Naive thymus-derived CD4-positive, alpha-beta T cell (primary cell): ENCODE data around the gene DYDC2. TPM values are rescaled to one million over a fixed set of nuclear protein-coding genes. Genes with fewer than 3 reads are reported as not detected.
A peak's percentile ranks its signal among the peaks of the same experiment; 100 is the strongest.

ENCODE experiments used
- ATAC-seq: fragments of 150-1000 bp; cut with Tn5 transposase; 2 replicates; pipeline ENCODE4 v1.10.0; 2021; ENCODE audit warnings: mild to moderate bottlenecking, moderate library complexity
- CTCF ChIA-PET: fragments of 350-600 bp; sonication (Branson Sonifier 250); formaldehyde crosslinking; loops from one replicate; lab custom pipeline; 2021; ENCODE audit warnings: antibody characterized with exemption; lab: Charles Lee
- POLR2A ChIA-PET: fragments of 350-600 bp; sonication (Branson Sonifier 250); formaldehyde crosslinking; loops from one replicate; lab custom pipeline; 2021; ENCODE audit warnings: antibody characterized with exemption, inconsistent platforms; lab: Charles Lee
- DNase-seq, 9 donors: peaks; one replicate each; pipeline versions ENCODE4 v3.0.0 to v3.0.0-alpha.2; 2020 to 2022; ENCODE audit warnings: mixed read lengths in 1 of 9
- H3K27ac ChIP-seq: one replicate; pipeline ENCODE4 v1.7.0; 2013; ENCODE audit warnings: mild to moderate bottlenecking, low read depth, low read length, moderate library complexity
- H3K27me3 ChIP-seq, 2 donors: one replicate each; pipeline ENCODE4 v1.7.0; 2013; ENCODE audit warnings: low read length in 2 of 2, mild to moderate bottlenecking in 2 of 2, moderate library complexity in 2 of 2; ENCODE audit not compliant: control insufficient read depth in 2 of 2, insufficient read depth in 2 of 2
- H3K36me3 ChIP-seq, 3 experiments: 1 replicate in 2 of 3; 2 replicates in 1 of 3; pipeline ENCODE4 v1.7.0; 2013; ENCODE audit warnings: low read length in 3 of 3, mild to moderate bottlenecking in 3 of 3, moderate library complexity in 1 of 3; ENCODE audit not compliant: insufficient read depth in 3 of 3, control insufficient read depth in 2 of 3
- H3K4me1 ChIP-seq, 2 donors: one replicate each; pipeline ENCODE4 v1.7.0; 2013; ENCODE audit warnings: low read length in 2 of 2, mild to moderate bottlenecking in 2 of 2, moderate library complexity in 1 of 2; ENCODE audit not compliant: control insufficient read depth in 2 of 2, insufficient read depth in 2 of 2
- H3K4me3 ChIP-seq: 2 replicates; pipeline ENCODE4 v1.7.0; 2013; ENCODE audit warnings: mild to moderate bottlenecking, low read length
- H3K9me3 ChIP-seq, 3 experiments: 1 replicate in 2 of 3; 2 replicates in 1 of 3; pipeline ENCODE4 v1.7.0; 2013; ENCODE audit warnings: low read length in 3 of 3; ENCODE audit not compliant: control insufficient read depth in 2 of 3
- H3K27ac Mint-ChIP-seq, 9 donors: one replicate each; pipeline ENCODE4 v1.8.0; 2020 to 2022; ENCODE audit warnings: mixed read lengths in 9 of 9, mild to moderate bottlenecking in 8 of 9, moderate library complexity in 5 of 9, inconsistent platforms in 2 of 9
- H3K27me3 Mint-ChIP-seq, 5 donors: one replicate each; pipeline ENCODE4 v1.8.0; 2021 to 2022; ENCODE audit warnings: mixed read lengths in 5 of 5, mild to moderate bottlenecking in 1 of 5
- H3K36me3 Mint-ChIP-seq, 5 donors: one replicate each; pipeline ENCODE4 v1.8.0; 2020 to 2022; ENCODE audit warnings: mixed read lengths in 5 of 5, mild to moderate bottlenecking in 3 of 5, inconsistent platforms in 1 of 5
- H3K4me1 Mint-ChIP-seq, 7 donors: one replicate each; pipeline ENCODE4 v1.8.0; 2020 to 2022; ENCODE audit warnings: mixed read lengths in 7 of 7, mild to moderate bottlenecking in 3 of 7, inconsistent platforms in 1 of 7
- H3K4me3 Mint-ChIP-seq, 10 donors: one replicate each; pipeline ENCODE4 v1.8.0; 2020 to 2022; ENCODE audit warnings: mild to moderate bottlenecking in 10 of 10, mixed read lengths in 10 of 10, moderate library complexity in 6 of 10, inconsistent platforms in 2 of 10
- H3K9me3 Mint-ChIP-seq, 11 donors: one replicate each; pipeline ENCODE4 v1.8.0; 2020 to 2022; ENCODE audit warnings: mixed read lengths in 11 of 11, mild to moderate bottlenecking in 4 of 11, inconsistent platforms in 1 of 11, moderate library complexity in 1 of 11
- intact Hi-C, 2 donors: fragments of 100-400 bp; cut with micrococcal nuclease; formaldehyde crosslinking; loops; one replicate each; pipeline ENCODE4 v1.15.1; 2023
- polyA plus RNA-seq, 2 donors: library from polyadenylated mRNA; unstranded; fragments of 300-500 nt; fragmentation: Illumina TruSeq; gene quantifications; one replicate each; pipeline ENCODE4 v1.2.3, GENCODE V29; 2021
- total RNA-seq, 6 experiments: library from RNA in 5 of 6; stranded (reverse) in 5 of 6; gene quantifications; 1 replicate in 5 of 6; 2 replicates in 1 of 6; pipeline ENCODE4 v1.2.3 and lab custom pipeline; 2021 to 2026

DYDC2 gene
- not detected for total RNA-seq
- not detected for polyA plus RNA-seq
- not detected for total RNA-seq (lab: John Stamatoyannopoulos, UW)

- ATAC-seq (peak; percentile 91), DNase-seq (peak; percentile 33 to 58 (median 46))
- no peak within 1 kb of the TSS for H3K27ac ChIP-seq
- POLR2A ChIA-PET = no interaction called here
- H3K36me3 ChIP-seq = no peaks in the 10 kb centered on the region
- H3K4me1 ChIP-seq = no peaks in the 10 kb centered on the region
- H3K4me3 ChIP-seq = no peak within 1 kb of the TSS
- H3K27me3 ChIP-seq = no peaks in the 10 kb centered on the region
- no peaks in the 10 kb centered on the region for H3K36me3 Mint-ChIP-seq
- peaks cover 14 to 57% (median 30%) of the 10 kb centered on the region in 5 donors for H3K27me3 Mint-ChIP-seq
- no peak within 1 kb of the TSS for H3K27ac Mint-ChIP-seq
- H3K4me3 Mint-ChIP-seq = peak within 1 kb of the TSS; percentile 56 to 93 (median 80)
- no peaks in the 10 kb centered on the region for H3K9me3 Mint-ChIP-seq
- peaks cover 0 to 20% (median 9%) of the 10 kb centered on the region in 7 donors for H3K4me1 Mint-ChIP-seq
- intact Hi-C loops = no loop called here
- no peaks in the 10 kb centered on the region for H3K9me3 ChIP-seq
- CTCF ChIA-PET = interaction anchor here (0.7 kb wide), 1 partner anchor 8 kb away, joined by 5 read pairs; no protein-coding TSS in a partner anchor
Observed at GRCh38 chr10:80356563-80356988, at the start of gene DYDC2, which contains the start of gene DYDC1. Gene DYDC2, plus strand, starts transcription at chr10:80356781. Its CDS starts 5,663 bp downstream, at chr10:80362444. Gene DYDC1, minus strand, starts transcription at chr10:80356755. Its CDS starts 4,154 bp downstream, at chr10:80352601.

GRCh38 chr10:80313523-80313922 lies 43.1 kb upstream of the DYDC2 start:
- Mint-ChIP-seq H3K27ac (no peak overlapping the region), H3K4me1 (no peaks in the 10 kb centered on the region), H3K4me3 (no peak overlapping the region), H3K9me3 (peaks cover 0 to 8% (median 0%) of the 10 kb centered on the region in 11 donors), H3K36me3 (no peaks in the 10 kb centered on the region), H3K27me3 (peaks cover 0 to 8% (median 2%) of the 10 kb centered on the region in 5 donors)
- DNase-seq (no peak), ATAC-seq (no peak)
- no peaks in the 10 kb centered on the region for H3K4me1 ChIP-seq
- ChIA-PET POLR2A (no interaction called here), CTCF (no interaction called here)
- H3K27ac ChIP-seq = no peak overlapping the region
- H3K36me3 ChIP-seq = no peaks in the 10 kb centered on the region
- intact Hi-C loops = no loop called here
- no peak overlapping the region for H3K4me3 ChIP-seq
- no peaks in the 10 kb centered on the region for H3K27me3 ChIP-seq
- no peaks in the 10 kb centered on the region for H3K9me3 ChIP-seq

- Histone ChIP-seq H3K4me1 (no peaks in the 10 kb centered on the region), H3K9me3 (no peaks in the 10 kb centered on the region), H3K27me3 (no peaks in the 10 kb centered on the region), H3K36me3 (no peaks in the 10 kb centered on the region), H3K4me3 (no peak overlapping the region), H3K27ac (no peak overlapping the region)
- H3K4me1 Mint-ChIP-seq = no peaks in the 10 kb centered on the region
- no peak for DNase-seq
- H3K36me3 Mint-ChIP-seq = no peaks in the 10 kb centered on the region
- H3K27ac Mint-ChIP-seq = no peak overlapping the region
- intact Hi-C loops = no loop called here
- POLR2A ChIA-PET = no interaction called here
- peaks cover 4 to 17% (median 6%) of the 10 kb centered on the region in 5 donors for H3K27me3 Mint-ChIP-seq
- CTCF ChIA-PET = no interaction called here
- no peak overlapping the region for H3K4me3 Mint-ChIP-seq
- H3K9me3 Mint-ChIP-seq = peaks cover 0 to 4% (median 0%) of the 10 kb centered on the region in 11 donors
- ATAC-seq = no peak
Observed at GRCh38 chr10:80315391-80315790, 41.2 kb upstream of the DYDC2 start.

- Histone ChIP-seq H3K4me3 (no peak overlapping the region), H3K27ac (no peak overlapping the region), H3K9me3 (no peaks in the 10 kb centered on the region), H3K36me3 (no peaks in the 10 kb centered on the region), H3K27me3 (no peaks in the 10 kb centered on the region), H3K4me1 (no peaks in the 10 kb centered on the region)
- no peak overlapping the region for H3K27ac Mint-ChIP-seq
- H3K9me3 Mint-ChIP-seq = no peaks in the 10 kb centered on the region
- ChIA-PET CTCF (no interaction called here), POLR2A (no interaction called here)
- ATAC-seq = no peak
- no peaks in the 10 kb centered on the region for H3K4me1 Mint-ChIP-seq
- no peak overlapping the region for H3K4me3 Mint-ChIP-seq
- intact Hi-C loops = no loop called here
- no peaks in the 10 kb centered on the region for H3K36me3 Mint-ChIP-seq
- DNase-seq = no peak
- peaks cover 4 to 17% (median 6%) of the 10 kb centered on the region in 5 donors for H3K27me3 Mint-ChIP-seq
Observed at GRCh38 chr10:80318742-80319141, 37.8 kb upstream of the DYDC2 start.

- Histone ChIP-seq H3K9me3 (no peaks in the 10 kb centered on the region), H3K36me3 (no peaks in the 10 kb centered on the region), H3K27ac (no peak overlapping the region), H3K4me3 (no peak overlapping the region), H3K4me1 (no peaks in the 10 kb centered on the region), H3K27me3 (no peaks in the 10 kb centered on the region)
- Mint-ChIP-seq H3K27ac (no peak overlapping the region), H3K4me3 (no peak overlapping the region), H3K36me3 (no peaks in the 10 kb centered on the region), H3K4me1 (no peaks in the 10 kb centered on the region), H3K9me3 (no peaks in the 10 kb centered on the region), H3K27me3 (peaks cover 4 to 17% (median 6%) of the 10 kb centered on the region in 5 donors)
- ChIA-PET POLR2A (no interaction called here), CTCF (no interaction called here)
- intact Hi-C loops = no loop called here
- DNase-seq = no peak
- no peak for ATAC-seq
Observed at GRCh38 chr10:80319318-80319717, 37.3 kb upstream of the DYDC2 start.

GRCh38 chr10:80319725-80320290 lies 36.8 kb upstream of the DYDC2 start:
- Mint-ChIP-seq H3K4me1 (no peaks in the 10 kb centered on the region), H3K36me3 (no peaks in the 10 kb centered on the region), H3K4me3 (no peak overlapping the region), H3K9me3 (no peaks in the 10 kb centered on the region), H3K27me3 (peaks cover 4 to 17% (median 6%) of the 10 kb centered on the region in 5 donors), H3K27ac (no peak overlapping the region)
- ATAC-seq (no peak), DNase-seq (no peak)
- Histone ChIP-seq H3K4me3 (no peak overlapping the region), H3K27ac (no peak overlapping the region), H3K36me3 (no peaks in the 10 kb centered on the region), H3K4me1 (no peaks in the 10 kb centered on the region), H3K9me3 (no peaks in the 10 kb centered on the region), H3K27me3 (no peaks in the 10 kb centered on the region)
- ChIA-PET CTCF (no interaction called here), POLR2A (no interaction called here)
- intact Hi-C loops = no loop called here

- H3K4me1 ChIP-seq = no peaks in the 10 kb centered on the region
- CTCF ChIA-PET = no interaction called here
- no peaks in the 10 kb centered on the region for H3K36me3 Mint-ChIP-seq
- no peak overlapping the region for H3K4me3 ChIP-seq
- H3K9me3 ChIP-seq = no peaks in the 10 kb centered on the region
- no peak for DNase-seq
- H3K4me1 Mint-ChIP-seq = no peaks in the 10 kb centered on the region
- no peak overlapping the region for H3K27ac Mint-ChIP-seq
- no peaks in the 10 kb centered on the region for H3K9me3 Mint-ChIP-seq
- no peak for ATAC-seq
- H3K27ac ChIP-seq = no peak overlapping the region
- POLR2A ChIA-PET = no interaction called here
- intact Hi-C loops = no loop called here
- peak overlapping the region in 1 of 10 donors; percentile 71 for H3K4me3 Mint-ChIP-seq
- no peaks in the 10 kb centered on the region for H3K36me3 ChIP-seq
- no peaks in the 10 kb centered on the region for H3K27me3 ChIP-seq
- peaks cover 4 to 17% (median 6%) of the 10 kb centered on the region in 5 donors for H3K27me3 Mint-ChIP-seq
Observed at GRCh38 chr10:80320377-80320776, 36.2 kb upstream of the DYDC2 start.
